Measurements from ENCODE around the gene MAP3K5.

Gene MAP3K5

DNA sequence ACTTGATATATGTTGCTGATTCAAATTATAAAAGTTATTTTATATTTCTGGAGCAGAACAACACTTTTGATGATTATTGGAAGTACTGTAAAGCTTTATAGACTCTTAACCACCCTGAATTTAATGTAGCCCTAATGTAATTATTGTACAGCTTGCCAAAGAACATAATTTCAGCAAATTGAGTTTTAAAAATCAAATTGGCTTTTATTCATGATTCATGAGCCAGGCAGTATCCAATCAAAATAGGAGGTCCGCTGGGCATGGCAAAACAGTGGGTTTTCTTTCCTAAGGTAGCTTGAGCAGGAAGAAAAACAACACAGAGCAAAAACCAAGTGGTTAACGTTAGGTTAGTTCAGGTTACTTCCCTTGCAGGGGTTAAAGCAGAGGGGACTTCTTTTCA, 177.3 kb downstream of the MAP3K5 start:
- in situ Hi-C loops (cut with HindIII; ENCODE audit: low sequenced_read_pairs) = loop anchor here (5.0 kb wide), 1 partner anchor 42 kb away; no protein-coding TSS in a partner anchor

DNA sequence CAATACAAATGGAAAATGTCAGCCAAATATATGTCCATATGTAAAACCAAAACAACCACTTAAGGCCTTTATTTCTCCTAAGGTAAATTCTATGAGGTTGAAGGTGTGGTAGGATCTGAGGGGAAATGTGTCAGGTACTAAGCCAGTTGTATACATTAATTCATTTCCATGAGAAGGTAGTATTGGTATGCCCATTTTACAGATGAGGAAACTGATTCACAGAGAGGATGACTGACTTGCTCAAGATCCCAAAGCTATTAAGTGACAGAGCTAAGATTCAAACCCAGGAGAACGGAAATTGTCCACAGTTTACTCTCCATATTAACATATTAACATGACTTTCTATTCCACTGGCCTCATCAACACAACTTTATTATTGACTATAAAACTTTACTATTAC, 177.9 kb downstream of the MAP3K5 start:
- in situ Hi-C loops (cut with HindIII; ENCODE audit: low sequenced_read_pairs) = no loop called here

DNA sequence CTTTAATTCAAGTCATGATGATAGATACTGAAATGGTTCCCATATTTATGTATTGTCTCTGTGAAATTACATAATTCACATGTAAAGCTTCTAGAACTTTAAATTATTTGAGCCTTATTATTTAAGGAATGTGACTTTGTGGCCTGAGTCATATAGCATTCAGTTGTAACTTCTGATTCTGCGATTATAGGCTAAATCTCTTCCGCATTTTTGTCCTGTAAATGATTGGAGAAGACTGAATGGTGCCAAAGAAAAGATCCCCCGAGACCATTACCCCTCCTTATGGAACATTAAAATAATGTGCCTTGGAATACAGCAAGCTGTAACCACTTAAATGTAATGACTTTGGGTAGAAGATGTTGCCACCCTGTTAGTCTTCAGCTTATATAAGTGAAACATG, 178.8 kb downstream of the MAP3K5 start:
- in situ Hi-C loops (cut with HindIII; ENCODE audit: low sequenced_read_pairs) = no loop called here

GRCh38 chr6:136612666-136613389, 179.4 kb downstream of the MAP3K5 start:
- in situ Hi-C loops (cut with HindIII; ENCODE audit: low sequenced_read_pairs) = no loop called here

GRCh38 chr6:136611746-136612145, 180.5 kb downstream of the MAP3K5 start:
- in situ Hi-C loops (cut with HindIII; ENCODE audit: low sequenced_read_pairs) = no loop called here

DNA sequence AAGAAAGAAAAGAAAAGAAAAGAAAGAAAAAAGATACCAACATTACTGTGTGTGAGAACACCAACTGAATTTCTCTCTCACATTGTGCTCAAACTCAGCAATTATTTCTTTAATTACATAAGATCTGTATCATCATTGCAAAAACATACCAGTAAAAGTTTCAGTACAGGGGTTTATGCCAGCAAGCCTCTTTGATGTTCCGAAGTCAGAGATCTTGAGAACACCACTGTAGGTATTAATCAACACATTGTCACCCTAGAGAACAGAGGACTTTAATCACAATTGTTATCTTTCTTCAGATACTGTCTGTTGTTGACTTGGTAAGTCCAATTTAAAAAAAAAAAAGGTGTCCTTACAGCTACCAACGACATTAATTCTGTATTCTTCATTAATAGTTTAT, 181.1 kb downstream of the MAP3K5 start:
- in situ Hi-C loops (cut with HindIII; ENCODE audit: low sequenced_read_pairs) = no loop called here

- in situ Hi-C loops (cut with HindIII; ENCODE audit: low sequenced_read_pairs) = no loop called here
Measured at GRCh38 chr6:136609873-136610706, 182.2 kb downstream of the MAP3K5 start.

DNA sequence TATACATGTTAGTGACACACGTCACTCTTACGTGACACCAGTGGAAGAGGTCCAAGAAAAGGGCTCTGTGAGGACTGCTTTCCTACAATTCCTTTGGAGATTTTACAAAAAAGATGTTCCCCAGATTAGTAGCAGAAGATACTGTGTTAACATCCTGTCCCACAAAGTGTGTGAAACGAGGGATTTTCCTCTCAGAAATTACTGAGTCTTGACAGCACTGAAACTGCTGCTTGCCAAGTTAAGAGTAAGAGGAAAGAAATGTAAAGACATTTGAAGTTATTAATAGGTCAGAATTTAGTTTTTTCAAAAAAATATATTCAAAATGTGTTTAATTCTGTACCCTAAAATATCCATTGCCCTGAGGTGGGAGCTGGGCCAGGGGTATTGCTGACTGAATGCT, 183.3 kb downstream of the MAP3K5 start:
- in situ Hi-C loops (cut with HindIII; ENCODE audit: low sequenced_read_pairs) = no loop called here

DNA sequence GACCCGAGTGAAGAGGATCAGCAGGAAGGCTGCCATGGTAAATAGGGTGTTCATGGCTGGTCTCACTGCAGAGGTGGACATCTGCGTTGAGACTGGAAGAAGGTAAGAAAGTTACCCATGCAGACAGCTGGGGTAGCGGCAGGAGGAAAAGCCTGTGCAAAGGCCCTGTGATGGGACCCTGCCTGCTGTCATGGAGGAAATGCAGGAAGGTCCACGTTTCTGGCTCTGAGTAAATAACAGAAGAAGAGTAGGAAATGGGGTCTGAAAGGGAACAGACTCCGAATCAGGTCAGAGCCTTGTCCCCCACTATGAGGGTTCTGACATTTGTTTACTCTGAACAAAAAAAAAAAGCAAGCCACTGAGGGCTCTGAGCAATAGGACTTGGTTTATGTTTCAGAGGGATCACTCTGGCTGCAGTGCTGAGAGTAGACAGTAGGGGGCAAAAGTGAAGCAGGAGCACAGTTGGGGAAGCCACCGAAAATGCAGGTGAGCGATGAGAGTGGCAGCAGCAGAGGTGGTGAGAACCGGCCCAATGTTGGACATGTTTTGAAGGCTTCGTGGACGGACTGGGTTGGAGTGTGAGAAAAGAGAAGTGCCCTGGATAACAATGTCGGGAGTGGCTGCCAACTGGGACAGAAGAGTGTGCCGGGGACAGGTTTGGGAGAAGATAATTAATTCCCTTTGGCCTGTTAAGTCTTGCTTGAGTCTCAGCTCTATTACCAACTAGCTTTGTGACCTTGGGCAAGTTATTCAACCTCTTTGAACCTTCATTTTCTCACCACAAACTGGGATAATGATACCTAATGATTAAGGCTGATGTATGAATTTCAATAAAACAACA, 184.1 kb downstream of the MAP3K5 start:
- in situ Hi-C loops (cut with HindIII; ENCODE audit: low sequenced_read_pairs) = no loop called here

DNA sequence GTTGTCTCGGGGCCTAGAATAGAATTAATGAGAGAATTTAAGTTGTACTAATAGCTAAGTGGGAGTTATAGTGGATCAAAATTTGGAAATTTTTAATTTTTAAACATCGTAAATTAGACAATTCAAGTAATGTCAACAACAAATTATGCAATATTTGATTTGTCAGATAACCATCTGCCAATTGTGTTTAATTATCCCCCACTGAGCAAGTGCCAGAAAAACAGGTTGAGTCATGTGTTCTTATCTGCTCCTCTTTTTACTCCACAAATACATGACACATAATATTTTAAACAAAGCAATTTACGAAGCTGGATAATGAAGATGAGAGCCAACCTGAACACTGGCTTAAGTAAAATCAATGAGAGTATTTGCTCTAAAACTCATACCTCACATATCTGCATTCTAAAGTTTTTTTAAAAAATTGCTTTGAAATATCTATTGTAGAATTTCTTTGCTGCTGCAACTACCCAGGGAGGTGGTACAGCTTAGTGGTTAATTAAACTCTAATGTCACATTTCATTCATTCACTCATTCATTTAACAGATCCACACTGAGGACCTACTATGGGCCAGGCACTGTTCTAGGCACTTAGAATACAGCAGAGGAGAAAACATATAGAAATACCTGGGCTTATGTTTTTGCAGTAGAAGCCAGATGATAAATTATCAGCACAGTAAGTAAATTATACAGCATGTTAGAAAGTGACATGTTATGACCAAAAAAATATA, 184.9 kb downstream of the MAP3K5 start:
- in situ Hi-C loops (cut with HindIII; ENCODE audit: low sequenced_read_pairs) = no loop called here

DNA sequence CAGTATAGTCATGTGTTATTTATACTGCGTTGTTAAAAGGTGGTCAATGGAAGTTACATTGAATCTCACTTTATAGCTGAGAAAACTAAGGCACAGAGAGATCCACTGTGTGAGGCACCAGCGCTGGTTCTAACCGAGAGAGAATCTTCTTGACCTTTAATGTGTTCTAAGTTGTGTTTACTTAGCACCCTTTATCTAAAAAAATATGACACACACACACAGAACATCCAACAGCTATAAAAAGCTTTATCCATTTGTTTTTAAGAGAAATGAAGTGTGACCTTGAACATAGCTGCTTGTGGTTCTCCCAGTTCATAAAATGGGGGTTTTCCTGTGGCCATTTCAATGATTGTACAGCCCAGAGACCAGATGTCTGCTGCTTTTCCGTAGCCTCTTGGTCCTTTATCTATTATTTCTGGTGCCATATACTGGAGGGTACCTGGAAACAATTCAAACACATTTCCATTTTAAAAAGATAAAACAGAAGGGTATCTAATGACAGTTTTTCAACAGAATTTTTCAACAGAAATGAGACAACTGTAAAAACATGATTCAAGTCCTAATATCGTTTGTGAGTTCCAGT, 187.3 kb downstream of the MAP3K5 start:
- in situ Hi-C loops (cut with HindIII; ENCODE audit: low sequenced_read_pairs) = no loop called here

- in situ Hi-C loops (cut with HindIII; ENCODE audit: low sequenced_read_pairs) = no loop called here
Measured at GRCh38 chr6:136604328-136604825, 187.9 kb downstream of the MAP3K5 start.

DNA sequence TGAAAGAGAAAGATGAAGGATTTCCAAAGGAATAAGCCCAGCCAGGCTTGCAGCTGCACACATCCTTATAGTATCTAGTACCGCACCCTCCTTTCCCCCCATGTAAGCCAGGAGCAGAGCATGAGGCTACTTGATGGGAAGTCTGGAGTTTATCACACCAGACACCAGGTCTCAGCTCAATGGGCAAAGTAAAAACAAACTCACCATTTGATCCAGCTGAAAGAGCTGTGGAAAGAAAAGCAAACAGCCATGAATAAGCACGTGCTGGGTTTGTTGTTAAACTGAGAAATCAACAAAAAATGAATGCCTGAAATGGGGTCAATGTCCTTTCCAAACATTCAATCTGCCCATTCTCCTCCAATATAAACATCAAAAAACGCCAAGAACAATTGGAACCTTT, 191.5 kb downstream of the MAP3K5 start:
- in situ Hi-C loops (cut with HindIII; ENCODE audit: low sequenced_read_pairs) = no loop called here

DNA sequence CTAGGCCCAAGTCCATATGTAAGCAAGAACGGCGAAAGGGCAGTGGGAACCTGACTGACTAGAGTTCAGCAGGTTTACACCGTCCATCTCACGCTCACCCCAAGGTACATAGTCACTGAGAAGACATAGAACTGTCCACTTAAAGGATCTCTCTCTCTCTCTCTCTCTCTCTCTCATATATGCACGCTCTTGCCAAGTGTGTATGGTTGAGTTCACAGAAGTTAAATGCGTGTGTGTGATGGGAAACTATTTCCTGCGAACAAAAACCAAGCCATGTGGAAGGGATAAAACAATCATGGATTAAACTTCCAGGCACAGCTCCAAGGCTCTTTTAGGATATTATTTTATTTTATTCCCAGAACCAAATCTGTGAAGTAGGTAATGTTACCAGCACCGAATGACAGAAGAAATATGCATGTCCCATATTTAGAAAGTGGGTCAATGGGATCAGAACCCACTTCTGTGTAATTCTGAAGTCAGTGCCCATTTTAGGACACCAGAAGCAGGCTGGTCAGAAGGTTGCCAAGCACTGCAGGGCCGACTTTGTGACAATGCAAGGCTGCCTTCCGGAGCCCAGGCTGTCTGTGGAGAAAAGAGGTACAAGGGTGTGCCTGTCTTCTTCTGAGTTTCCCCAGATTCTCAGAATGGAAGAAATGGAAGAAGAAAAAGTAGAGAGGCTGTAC, 192.8 kb downstream of the MAP3K5 start:
- in situ Hi-C loops (cut with HindIII; ENCODE audit: low sequenced_read_pairs) = no loop called here

DNA sequence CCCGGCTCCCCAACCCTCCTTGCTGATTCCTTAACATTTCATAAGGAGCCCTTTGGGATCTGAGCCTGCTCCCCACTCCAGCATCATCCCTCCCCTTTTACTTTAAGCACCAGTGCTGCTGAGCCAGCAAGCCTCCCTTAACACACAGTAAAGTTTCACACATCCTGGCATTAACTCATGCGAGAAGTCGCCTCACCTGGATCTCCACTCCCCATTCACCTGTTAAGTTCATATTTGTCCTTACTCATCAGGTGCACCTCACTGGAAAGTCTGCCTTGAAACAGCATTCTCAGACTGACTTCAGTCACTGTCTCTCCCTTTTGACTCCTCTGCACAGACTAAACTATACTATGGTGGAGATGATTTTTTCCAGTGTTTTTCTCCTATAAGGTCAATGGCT, 194.2 kb downstream of the MAP3K5 start:
- in situ Hi-C loops (cut with HindIII; ENCODE audit: low sequenced_read_pairs) = no loop called here

DNA sequence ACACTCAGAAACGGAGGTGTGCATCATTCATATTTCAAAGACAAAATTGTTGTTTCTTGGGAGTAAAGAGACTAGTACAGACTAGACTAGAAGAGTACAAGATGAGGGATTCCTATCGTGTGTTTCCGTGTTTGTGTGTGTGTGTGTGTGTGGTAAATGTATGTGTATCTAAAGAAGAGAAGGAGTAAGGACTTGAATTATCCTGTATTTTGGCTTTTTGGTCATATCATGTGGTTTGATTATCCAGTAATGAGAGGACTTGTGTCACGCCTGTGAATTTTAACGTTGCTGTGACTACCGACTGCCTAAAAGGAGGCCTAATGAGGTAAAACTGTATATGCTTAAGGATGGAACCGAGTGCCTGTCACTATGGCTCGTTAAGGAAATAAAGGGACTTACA, 197.6 kb downstream of the MAP3K5 start:
- in situ Hi-C loops (cut with HindIII; ENCODE audit: low sequenced_read_pairs) = loop anchor here (5.0 kb wide), 1 partner anchor 53 kb away; no protein-coding TSS in a partner anchor

GRCh38 chr6:136593748-136594490, 198.4 kb downstream of the MAP3K5 start:
- in situ Hi-C loops (cut with HindIII; ENCODE audit: low sequenced_read_pairs) = loop anchor here (5.0 kb wide), 1 partner anchor 53 kb away; no protein-coding TSS in a partner anchor

DNA sequence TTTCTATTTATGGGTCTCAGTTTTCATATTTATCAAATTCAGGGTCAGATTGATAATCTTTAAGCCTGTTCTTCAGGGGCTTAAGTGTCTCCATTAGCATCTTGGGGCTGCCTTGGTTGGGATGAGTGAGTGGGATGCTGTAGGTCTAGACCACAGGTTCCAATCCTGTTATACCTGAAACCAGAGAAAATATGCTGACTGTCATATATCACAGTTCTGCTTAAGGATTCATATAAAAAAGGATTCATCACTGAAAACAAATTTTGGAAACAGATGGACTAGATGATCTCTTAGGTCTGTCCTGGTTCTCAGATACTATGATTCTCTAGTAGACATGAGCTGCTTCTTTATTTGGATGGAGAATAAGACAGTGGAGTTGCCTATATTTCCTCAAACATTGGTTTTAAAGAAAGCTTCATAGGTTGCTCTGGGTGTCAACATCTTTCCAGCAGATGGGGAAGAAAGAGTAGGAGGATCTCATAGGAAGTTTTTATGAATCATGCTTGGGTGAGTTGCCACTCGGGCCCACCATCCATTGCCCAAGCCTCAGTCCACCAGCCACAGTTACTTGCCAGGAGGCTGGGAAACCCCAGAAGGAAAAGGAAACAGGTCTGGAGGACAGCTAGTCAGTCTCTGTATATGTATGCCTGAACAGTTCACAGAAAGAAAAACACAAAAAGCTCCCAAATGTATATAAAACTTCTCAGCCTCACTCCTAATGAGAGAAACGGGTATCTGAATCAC, 199.2 kb downstream of the MAP3K5 start:
- in situ Hi-C loops (cut with HindIII; ENCODE audit: low sequenced_read_pairs) = loop anchor here (5.0 kb wide), 1 partner anchor 54 kb away; no protein-coding TSS in a partner anchor
